A673 (cell line): ENCODE measurements around the gene TSC22D2.

Experiments
- CTCF ChIP-seq: fragments of 300-800, 200-600 bp; sonication (generic); conservative IDR thresholded peaks from 2 replicates; pipeline ENCODE4 v1.5.1; 2017; ENCODE audit warnings: low read depth, mild to moderate bottlenecking, antibody characterized with exemption, low read length, moderate library complexity, mixed read lengths
- EZH2 ChIP-seq: fragments of 200-600 bp; sonication (generic); IDR thresholded peaks from 2 replicates; pipeline ENCODE4 v1.6.1; 2017; ENCODE audit warnings: borderline replicate concordance, low read depth, mild to moderate bottlenecking, mixed read lengths, antibody characterized with exemption, low read length; ENCODE audit not compliant: poor library complexity, severe bottlenecking

- TF ChIP-seq CTCF (no peak), EZH2 (no peak)
Measured at GRCh38 chr3:150428562-150428961, 20.5 kb downstream of the TSC22D2 start.
